ENCODE data around the gene FAM83F.

Gene FAM83F

DNA sequence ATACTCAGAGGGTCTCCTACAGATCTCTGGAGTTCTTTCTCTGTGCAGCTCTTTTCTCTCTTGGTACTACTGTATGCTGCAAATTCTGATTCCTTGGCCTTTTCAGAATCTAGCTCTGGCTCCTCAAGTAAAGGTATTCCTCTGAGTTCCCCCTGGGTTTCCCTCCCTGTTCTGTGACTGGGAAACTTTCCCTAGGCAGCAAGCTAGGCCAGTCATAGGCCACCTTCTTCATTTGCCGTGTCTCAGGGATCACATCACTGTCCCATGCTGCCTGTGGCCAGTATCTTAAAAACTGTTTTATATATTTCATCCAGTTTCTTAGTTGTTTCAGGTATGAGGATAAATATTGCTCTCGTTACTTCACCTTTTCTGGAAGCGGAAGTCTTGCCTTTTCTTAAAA lies 71.2 kb downstream of the FAM83F start:
- DNase-seq (ENCODE audit: low read depth) = no peak

DNA sequence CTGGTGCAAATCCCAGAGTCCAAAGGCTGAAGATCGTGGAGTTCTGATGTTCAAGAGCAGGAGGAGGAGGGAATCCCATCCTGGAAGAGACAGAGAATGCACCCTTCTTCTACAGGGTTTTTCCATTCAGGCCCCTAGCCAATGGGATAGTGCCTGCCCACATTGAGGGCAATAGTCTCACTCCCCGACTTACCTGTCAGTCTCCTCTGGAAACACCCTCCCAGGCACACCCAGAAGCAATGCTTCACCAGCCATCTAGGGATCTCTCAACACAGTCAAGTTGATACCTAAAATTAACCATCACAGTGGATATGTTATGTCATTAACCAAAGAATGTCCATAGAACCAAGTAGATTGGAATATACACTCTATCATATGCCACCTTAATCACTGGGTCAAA lies 72.9 kb downstream of the FAM83F start:
- DNase-seq (ENCODE audit: low read depth) = no peak

DNA sequence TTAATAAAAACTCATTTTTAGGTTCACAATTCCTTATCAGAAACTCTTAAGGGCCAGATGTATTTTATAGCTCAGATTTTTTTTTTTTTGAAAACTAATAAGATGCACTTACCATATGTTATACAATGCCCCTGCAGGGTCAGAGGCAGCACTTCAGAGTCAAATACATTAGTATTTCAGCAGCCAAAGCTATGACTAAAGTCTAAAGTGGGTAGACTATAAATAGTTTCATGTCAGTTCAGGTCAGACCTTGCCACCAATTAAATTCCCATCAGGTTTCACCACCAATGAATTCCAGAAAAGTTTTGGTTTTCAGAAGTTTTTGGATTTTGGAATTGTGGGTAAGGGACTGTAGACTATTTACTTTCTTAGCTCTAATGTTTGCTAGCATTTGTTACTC lies 75.9 kb downstream of the FAM83F start:
- DNase-seq (ENCODE audit: low read depth) = no peak

DNA sequence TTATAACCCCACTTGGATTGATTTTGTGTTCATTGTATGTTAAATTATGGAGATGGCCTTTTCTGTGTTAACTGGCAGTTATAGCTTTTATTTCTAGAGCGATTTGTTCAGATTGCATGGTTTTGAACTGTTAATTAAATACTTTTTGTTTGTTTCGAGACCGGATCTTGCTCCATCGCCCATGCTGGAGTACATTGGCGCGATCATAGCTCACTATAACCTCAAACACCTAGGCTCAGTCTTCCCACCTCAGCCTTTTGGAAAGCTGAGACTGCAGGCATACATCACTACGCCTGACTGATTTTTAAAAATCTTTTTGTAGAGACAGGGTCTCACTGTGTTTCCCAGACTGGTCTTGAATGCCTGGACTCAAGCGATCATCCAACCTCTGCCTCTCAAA lies 77.0 kb downstream of the FAM83F start:
- DNase-seq (ENCODE audit: low read depth) = no peak

DNA sequence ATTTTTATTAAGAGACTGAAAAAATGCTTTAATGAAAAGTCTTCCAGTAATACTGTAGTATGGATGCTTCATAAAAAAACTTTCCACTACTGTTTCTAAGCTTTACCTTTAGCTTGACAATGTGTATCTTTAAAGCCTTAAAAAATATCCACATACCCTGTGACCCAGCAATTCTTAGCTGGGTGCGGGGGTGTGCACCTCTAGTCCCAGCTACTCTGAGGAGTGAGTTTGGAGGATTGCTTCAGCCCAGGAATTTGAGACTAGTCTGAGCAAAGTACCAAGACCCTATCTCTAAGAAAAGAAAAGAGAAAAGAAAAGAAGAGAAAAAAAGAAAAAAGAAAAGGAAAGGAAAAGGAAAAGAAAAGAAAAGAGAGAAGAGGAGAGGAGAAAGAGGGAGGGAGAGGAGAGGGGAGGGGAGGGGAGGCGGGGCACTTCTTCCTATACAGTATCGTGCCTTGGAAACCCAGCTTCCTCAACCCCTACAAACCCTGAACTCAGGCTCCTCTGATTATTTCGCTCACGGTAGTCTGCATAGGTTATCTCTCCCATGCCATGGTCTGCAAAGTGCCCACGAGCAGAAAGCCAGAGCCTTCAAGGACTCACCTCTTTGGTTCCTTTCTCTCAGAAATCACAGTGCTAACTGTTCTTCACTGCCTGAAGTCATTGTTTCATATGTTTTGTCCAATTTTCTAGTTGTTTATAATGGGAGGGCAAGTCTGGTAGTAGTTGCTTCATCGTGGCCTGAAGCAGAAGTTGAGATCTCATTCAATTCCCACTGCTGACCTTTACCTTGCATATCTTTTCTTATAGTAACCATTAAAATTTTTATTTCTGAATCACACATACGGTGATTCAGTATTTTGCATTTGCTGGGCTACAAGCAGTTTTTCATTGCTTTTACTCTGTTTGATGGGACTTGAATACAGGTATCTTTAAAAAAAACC lies 82.2 kb downstream of the FAM83F start:
- peak; percentile 41 for DNase-seq (ENCODE audit: low read depth)

DNA sequence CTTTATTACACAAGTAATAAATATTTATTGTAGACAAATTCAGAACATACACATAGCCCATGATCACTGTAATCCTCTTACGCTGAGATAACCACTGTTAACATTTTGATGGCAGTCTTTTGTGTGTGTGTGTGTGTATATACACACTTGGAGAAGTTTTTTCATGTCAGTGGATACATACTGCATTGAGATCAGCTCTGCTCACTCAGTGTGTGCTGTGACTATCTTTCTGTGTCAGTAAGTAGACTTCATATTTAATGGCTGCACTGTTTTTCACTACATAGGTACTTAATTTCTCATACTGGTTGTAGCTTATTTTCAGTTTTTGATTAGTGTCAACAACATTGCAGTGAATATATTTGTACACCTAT lies 82.9 kb downstream of the FAM83F start:
- DNase-seq (ENCODE audit: low read depth) = no peak

DNA sequence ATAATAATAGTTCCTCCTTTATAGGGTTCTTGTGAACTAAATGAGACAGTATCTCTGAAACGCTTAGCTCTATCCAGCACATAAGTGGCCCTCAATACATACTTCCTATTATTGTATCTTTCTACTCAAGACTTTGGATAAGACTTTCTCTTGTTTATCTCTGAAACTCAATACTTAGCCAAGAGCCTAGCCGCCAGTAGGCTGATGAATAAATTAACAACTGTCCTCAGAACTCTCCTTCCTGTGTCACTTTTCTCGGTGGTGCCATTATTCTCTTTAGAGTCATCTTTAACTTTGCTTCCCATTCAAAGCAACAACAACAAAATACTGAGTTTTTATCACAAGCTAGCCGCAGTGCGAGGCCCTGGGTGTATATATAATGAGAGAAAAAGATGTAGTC lies 86.9 kb downstream of the FAM83F start:
- no peak for DNase-seq (ENCODE audit: low read depth)

DNA sequence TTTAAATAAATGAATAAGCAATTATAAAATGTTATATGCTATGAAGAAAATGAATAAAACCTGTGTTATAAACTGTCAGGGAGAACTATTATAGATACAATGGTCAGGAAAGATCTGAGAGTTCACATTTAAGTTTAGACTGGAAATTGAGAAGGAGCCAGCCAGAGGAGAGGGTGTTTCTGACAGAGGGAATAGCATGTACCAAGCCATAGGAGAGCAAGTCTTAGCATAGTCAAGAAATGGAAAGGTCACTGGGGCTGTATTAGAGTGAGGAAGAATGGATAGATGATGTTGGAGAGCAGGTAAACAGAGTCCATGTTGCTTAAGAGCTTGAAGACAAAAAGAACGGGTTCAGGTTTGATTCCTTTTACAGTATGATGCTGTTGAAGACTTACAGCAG lies 87.4 kb downstream of the FAM83F start:
- no peak for DNase-seq (ENCODE audit: low read depth)

DNA sequence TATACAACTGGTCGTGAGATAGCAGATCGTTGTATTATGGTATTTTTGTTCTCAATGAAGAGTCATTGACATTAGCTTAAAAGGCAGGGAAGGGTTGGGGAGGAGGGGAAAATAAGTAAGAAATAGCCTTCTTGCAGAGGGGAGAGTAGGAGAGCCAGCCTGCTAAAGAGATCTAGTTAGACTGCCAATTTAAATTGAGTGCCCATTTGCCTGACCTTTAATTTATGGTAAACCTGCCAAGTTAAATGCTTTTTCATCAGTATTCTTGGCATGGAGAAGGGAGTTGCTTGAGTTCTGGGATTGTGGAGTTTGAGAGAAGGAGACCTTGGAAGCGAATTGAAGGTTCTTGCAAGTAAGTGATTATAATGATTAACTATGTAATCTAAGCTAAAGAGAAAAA lies 89.0 kb downstream of the FAM83F start:
- DNase-seq (ENCODE audit: low read depth) = no peak

DNA sequence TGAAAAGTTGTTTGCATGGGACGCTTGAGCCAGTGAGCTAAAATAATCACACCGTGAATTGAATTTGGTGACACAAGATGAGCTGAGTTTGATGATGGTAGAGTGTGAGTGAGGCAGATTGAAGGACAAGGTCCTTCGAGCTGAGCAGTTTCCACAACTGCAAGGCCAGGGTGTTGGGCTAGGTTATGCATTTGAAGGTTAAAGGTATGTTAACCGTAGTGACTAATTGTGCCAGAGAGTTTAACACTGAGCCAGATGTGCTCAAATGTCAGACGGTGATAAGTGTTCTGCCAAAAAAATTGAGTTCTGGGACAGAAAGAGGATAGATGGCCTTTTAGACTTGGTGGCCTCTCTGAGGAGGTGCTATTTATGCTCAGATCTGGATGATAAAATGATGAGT lies 89.5 kb downstream of the FAM83F start:
- DNase-seq (ENCODE audit: low read depth) = no peak

DNA sequence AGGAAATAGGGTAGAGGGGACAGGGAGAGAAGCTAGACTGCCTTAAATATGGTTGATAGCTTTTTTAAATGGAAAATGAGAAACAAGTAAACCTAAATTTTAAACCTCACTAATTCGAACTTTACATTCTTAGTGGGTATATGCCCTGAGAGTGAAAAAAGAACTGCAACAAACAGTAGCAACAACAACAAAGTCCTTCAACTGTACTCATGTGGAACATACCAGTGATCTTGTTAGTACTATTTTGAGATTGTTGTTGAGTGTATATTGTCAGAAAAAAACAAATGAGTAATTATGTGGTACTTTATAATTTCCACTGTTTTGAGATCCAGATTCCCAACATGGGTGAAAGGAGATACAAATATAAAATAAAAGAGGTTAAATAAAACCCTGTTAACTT lies 94.1 kb downstream of the FAM83F start:
- DNase-seq (ENCODE audit: low read depth) = no peak

Data from fibroblast of gingiva (primary cell).